ENCODE results near the gene ZMIZ2. TPM values are rescaled to one million over a fixed set of nuclear protein-coding genes. Genes with fewer than 3 reads are reported as not detected.

ZMIZ2 gene
- total RNA-seq, 1 experiment from 2014 or later = 100 TPM

DNA sequence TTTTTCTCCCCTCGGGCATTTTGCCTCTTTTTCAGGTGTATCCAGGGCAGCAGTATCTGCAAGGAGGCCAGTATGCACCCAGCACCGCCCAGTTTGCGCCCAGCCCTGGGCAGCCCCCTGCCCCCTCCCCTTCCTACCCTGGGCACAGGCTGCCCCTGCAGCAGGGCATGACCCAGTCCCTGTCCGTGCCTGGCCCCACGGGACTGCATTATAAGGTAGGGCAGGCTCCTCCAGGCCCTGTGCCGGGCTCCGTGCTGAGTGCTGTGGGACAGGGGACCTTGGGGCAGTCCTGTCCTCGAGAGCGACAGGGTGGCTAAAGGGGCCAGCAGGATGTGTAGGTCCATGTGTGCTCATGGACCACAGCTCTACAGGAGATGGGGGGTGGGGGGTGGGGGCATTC lies 10.6 kb downstream of the ZMIZ2 start:
- POLR2A ChIA-PET = no interaction called here
- BruUV-seq (replicated peaks) = no TSS peak

DNA sequence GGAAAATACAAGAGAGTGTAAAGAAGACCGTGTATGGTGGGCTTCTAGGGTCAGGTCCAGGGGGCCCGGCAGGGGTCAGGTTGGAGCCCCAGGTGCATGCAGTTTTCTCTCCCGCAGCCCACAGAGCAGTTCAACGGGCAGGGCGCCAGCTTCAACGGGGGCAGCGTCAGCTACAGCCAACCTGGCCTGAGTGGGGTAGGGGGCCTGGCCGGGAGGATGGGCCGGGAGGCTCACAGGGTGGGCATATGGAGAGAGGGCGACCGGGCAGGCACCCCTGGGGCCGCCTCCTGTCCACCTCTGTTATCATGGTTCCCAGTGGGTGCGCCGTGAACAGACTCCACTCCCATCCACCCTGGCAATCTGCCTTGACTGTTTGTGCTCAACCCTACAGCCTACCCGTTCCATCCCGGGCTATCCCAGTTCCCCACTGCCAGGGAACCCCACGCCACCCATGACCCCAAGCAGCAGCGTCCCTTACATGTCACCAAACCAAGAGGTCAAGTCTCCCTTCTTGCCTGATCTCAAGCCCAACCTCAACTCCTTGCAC lies 11.5 kb downstream of the ZMIZ2 start:
- BruUV-seq (replicated peaks) = no TSS peak
- TF ChIP-seq, protein P1, sequence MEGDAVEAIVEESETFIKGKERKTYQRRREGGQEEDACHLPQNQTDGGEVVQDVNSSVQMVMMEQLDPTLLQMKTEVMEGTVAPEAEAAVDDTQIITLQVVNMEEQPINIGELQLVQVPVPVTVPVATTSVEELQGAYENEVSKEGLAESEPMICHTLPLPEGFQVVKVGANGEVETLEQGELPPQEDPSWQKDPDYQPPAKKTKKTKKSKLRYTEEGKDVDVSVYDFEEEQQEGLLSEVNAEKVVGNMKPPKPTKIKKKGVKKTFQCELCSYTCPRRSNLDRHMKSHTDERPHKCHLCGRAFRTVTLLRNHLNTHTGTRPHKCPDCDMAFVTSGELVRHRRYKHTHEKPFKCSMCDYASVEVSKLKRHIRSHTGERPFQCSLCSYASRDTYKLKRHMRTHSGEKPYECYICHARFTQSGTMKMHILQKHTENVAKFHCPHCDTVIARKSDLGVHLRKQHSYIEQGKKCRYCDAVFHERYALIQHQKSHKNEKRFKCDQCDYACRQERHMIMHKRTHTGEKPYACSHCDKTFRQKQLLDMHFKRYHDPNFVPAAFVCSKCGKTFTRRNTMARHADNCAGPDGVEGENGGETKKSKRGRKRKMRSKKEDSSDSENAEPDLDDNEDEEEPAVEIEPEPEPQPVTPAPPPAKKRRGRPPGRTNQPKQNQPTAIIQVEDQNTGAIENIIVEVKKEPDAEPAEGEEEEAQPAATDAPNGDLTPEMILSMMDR (IDR thresholded peaks at IDR 0.05; ENCODE audit: unreplicated experiment) = no peak
- peaks cover 3% of the 10 kb centered on the region for H3K4me1 Mint-ChIP-seq (ENCODE audit: insufficient read depth, unreplicated experiment)

More for the DNA sequence above, 10.6 kb downstream of the ZMIZ2 start:
- Mint-ChIP-seq H3K36me3 (ENCODE audit: insufficient read depth, unreplicated experiment) (peaks cover 57% of the 10 kb centered on the region), H3K27ac (ENCODE audit: low read depth, unreplicated experiment) (no peak overlapping the region), H3K4me1 (ENCODE audit: insufficient read depth, unreplicated experiment) (peaks cover 10% of the 10 kb centered on the region), H3K9me3 (ENCODE audit: unreplicated experiment) (no peaks in the 10 kb centered on the region), H3K27me3 (ENCODE audit: insufficient read depth, unreplicated experiment) (no peaks in the 10 kb centered on the region), H3K4me3 (ENCODE audit: unreplicated experiment) (no peak overlapping the region)
- CTCF ChIA-PET = interaction anchor here (0.7 kb wide), 1 partner anchor 8 kb away, joined by 6 read pairs; no protein-coding TSS in a partner anchor
- no peak for DNase-seq (ENCODE audit: unreplicated experiment)
- TF ChIP-seq, protein P1 (IDR thresholded peaks at IDR 0.05; ENCODE audit: unreplicated experiment) = no peak
- intact Hi-C loops (cut with micrococcal nuclease) = no loop called here

DNA sequence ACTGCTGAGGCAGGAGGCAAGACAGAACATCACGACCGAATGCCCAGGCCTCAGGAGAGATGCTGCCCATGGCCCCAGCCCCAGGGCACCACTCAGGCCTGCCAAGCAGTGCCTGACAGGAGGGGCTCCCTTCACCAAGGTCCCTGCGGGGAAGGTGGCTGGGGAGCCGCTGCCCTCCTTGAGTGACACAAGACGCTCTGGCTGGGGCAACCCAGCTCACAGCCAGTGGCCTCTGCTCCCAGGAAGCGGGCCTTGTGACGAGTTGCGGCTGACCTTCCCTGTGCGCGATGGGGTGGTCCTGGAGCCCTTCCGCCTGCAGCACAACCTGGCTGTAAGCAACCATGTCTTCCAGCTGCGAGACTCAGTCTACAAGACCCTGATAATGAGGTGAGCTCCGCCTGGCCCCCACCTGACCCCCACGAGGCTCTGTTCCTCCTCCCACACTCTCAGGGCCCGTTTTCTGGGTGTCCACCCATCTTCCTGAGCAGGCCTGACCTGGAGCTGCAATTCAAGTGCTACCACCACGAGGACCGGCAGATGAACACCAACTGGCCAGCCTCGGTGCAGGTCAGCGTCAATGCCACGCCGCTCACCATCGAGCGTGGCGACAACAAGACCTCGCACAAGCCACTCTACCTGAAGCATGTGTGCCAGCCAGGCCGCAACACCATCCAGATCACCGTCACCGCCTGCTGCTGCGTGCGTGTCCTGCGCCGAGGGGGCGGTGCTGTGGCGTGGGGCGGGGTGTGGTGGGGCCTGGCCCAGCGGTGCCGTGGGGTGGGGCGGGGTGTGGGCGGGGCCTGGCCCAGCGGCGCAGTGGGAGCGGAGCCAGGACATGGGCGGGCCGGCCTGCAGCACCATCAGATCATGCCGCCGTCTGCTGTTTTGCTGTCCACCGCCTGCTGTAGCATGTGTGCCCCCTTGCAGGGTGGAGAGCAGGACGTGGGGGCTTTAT lies 12.8 kb downstream of the ZMIZ2 start:
- TF ChIP-seq, protein P1 (IDR thresholded peaks at IDR 0.05; ENCODE audit: unreplicated experiment) = no peak
- no peak overlapping the region for H3K4me3 Mint-ChIP-seq (ENCODE audit: unreplicated experiment)
- intact Hi-C loops (cut with micrococcal nuclease) = no loop called here
- no TSS peak for BruUV-seq (replicated peaks)
- CTCF ChIA-PET = interaction anchor here (0.6 kb wide), 2 partner anchors 10 to 39 kb away, joined by 3 to 6 read pairs; no protein-coding TSS in a partner anchor
- DNase-seq (ENCODE audit: unreplicated experiment) = no peak
- no peaks in the 10 kb centered on the region for H3K4me1 Mint-ChIP-seq (ENCODE audit: insufficient read depth, unreplicated experiment)
- no peaks in the 10 kb centered on the region for H3K9me3 Mint-ChIP-seq (ENCODE audit: unreplicated experiment)
- peaks cover 76% of the 10 kb centered on the region for H3K36me3 Mint-ChIP-seq (ENCODE audit: insufficient read depth, unreplicated experiment)
- no peak overlapping the region for H3K27ac Mint-ChIP-seq (ENCODE audit: low read depth, unreplicated experiment)
- no peaks in the 10 kb centered on the region for H3K27me3 Mint-ChIP-seq (ENCODE audit: insufficient read depth, unreplicated experiment)
- POLR2A ChIA-PET = interaction anchor here (0.7 kb wide), 1 partner anchor 83 kb away, joined by 4 read pairs; no protein-coding TSS in a partner anchor

More for the DNA sequence above, 11.5 kb downstream of the ZMIZ2 start:
- H3K27me3 Mint-ChIP-seq (ENCODE audit: insufficient read depth, unreplicated experiment) = no peaks in the 10 kb centered on the region
- no peaks in the 10 kb centered on the region for H3K9me3 Mint-ChIP-seq (ENCODE audit: unreplicated experiment)
- intact Hi-C loops (cut with micrococcal nuclease) = no loop called here
- peaks cover 66% of the 10 kb centered on the region for H3K36me3 Mint-ChIP-seq (ENCODE audit: insufficient read depth, unreplicated experiment)
- no peak for DNase-seq (ENCODE audit: unreplicated experiment)
- POLR2A ChIA-PET = no interaction called here
- no peak overlapping the region for H3K27ac Mint-ChIP-seq (ENCODE audit: low read depth, unreplicated experiment)
- H3K4me3 Mint-ChIP-seq (ENCODE audit: unreplicated experiment) = no peak overlapping the region
- CTCF ChIA-PET = no interaction called here

DNA sequence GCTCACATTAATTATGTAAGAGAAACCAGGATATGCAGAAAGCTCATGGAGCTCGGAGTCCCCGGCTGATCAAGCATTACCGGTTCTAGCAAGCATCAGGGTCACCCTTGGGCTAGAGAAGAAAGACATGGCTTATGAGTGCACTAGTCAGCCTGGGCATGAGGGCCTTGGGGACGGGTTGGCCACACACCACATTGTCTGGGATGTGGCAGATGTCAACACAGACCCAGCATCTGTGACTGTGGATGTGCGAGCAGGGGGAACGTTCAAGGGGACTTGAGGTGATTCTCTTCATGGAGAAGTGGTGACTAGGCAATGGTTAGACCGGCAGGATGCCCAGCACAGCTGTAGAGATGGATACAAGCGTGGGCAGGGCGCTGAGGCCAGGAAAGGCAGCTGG lies 13.7 kb downstream of the ZMIZ2 start:
- ChIA-PET POLR2A (no interaction called here), CTCF (no interaction called here)
- no peaks in the 10 kb centered on the region for H3K27me3 Mint-ChIP-seq (ENCODE audit: insufficient read depth, unreplicated experiment)
- TF ChIP-seq, protein P1 (IDR thresholded peaks at IDR 0.05; ENCODE audit: unreplicated experiment) = no peak
- H3K27ac Mint-ChIP-seq (ENCODE audit: low read depth, unreplicated experiment) = no peak overlapping the region
- H3K9me3 Mint-ChIP-seq (ENCODE audit: unreplicated experiment) = no peaks in the 10 kb centered on the region
- no peak overlapping the region for H3K4me3 Mint-ChIP-seq (ENCODE audit: unreplicated experiment)
- BruUV-seq (replicated peaks) = no TSS peak
- DNase-seq (ENCODE audit: unreplicated experiment) = no peak
- peaks cover 81% of the 10 kb centered on the region for H3K36me3 Mint-ChIP-seq (ENCODE audit: insufficient read depth, unreplicated experiment)
- intact Hi-C loops (cut with micrococcal nuclease) = no loop called here
- H3K4me1 Mint-ChIP-seq (ENCODE audit: insufficient read depth, unreplicated experiment) = no peaks in the 10 kb centered on the region
